AG04450 (cell line): ENCODE measurements around the gene PPP1R14D. TPM values are rescaled to one million over a fixed set of nuclear protein-coding genes. Genes with fewer than 3 reads are reported as not detected.

ENCODE experiments used
- CTCF ChIA-PET: fragments of 300-600, 350-600 bp; formaldehyde crosslinking; extraction: SDS; loops from one replicate; lab custom pipeline; 2022; ENCODE audit warnings: antibody characterized with exemption, inconsistent platforms; lab: Charles Lee
- POLR2A ChIA-PET: fragments of 350-600 bp; formaldehyde crosslinking; extraction: SDS; loops from one replicate; lab custom pipeline; 2021; ENCODE audit warnings: antibody characterized with exemption, inconsistent platforms; lab: Yijun Ruan, JAX
- DNase-seq: peaks from one replicate; pipeline ENCODE4 v3.0.0-alpha.2; 2011; ENCODE audit warnings: low read depth, low spot score
- H3K27ac ChIP-seq: one replicate; pipeline ENCODE4 v1.5.1; 2012; ENCODE audit warnings: low read depth, low read length, control low read depth
- H3K27me3 ChIP-seq: one replicate; pipeline ENCODE4 v1.6.0; 2012; ENCODE audit warnings: low read length; ENCODE audit not compliant: control insufficient read depth, insufficient read depth
- H3K4me3 ChIP-seq: 2 replicates; pipeline ENCODE4 v1.5.1; 2011; ENCODE audit warnings: mild to moderate bottlenecking, low read depth, low read length, control low read depth
- H3K9me3 ChIP-seq: 2 replicates; pipeline ENCODE4 v1.5.1; 2012; ENCODE audit warnings: low read length; ENCODE audit not compliant: control insufficient read depth, insufficient read depth
- polyA plus RNA-seq: library from polyadenylated mRNA; depleted of rRNA; stranded (reverse); fragments of >200 nt; gene quantifications from 2 replicates; pipeline ENCODE4 v1.2.3, GENCODE V29; 2011
- TF ChIP-seq, protein P1 (sequence below): IDR thresholded peaks from 2 replicates; pipeline ENCODE4 v1.5.1; 2011; ENCODE audit warnings: low read depth, low read length, control low read depth, inconsistent platforms

Gene PPP1R14D
- polyA plus RNA-seq, 1 experiment: not detected

DNA sequence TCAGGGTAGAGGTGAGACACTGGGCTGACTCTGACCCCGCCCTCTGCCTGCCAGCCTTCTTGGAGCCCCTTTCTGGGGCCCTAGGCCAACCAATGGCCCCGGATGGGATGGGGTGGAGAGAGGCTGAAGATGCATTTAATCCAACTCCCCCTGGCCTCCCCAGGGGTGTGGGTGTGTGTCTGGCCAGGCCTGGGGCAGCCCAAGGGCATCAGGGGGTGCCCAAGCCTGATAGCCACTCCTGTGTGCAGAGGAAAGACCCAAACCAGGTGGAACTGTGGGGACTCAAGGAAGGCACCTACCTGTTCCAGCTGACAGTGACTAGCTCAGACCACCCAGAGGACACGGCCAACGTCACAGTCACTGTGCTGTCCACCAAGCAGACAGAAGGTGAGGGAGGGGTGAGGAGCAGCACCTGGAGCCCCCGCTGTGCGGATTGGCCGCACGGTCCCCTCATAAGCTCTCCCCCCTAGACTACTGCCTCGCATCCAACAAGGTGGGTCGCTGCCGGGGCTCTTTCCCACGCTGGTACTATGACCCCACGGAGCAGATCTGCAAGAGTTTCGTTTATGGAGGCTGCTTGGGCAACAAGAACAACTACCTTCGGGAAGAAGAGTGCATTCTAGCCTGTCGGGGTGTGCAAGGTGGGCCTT, 24.9 kb upstream of the PPP1R14D start:
- ChIA-PET POLR2A (no interaction called here), CTCF (no interaction called here)

GRCh38 chr15:40852529-40852928, 24.0 kb upstream of the PPP1R14D start:
- H3K27ac ChIP-seq: no peak overlapping the region
- POLR2A ChIA-PET: no interaction called here
- H3K27me3 ChIP-seq: peaks cover 35% of the 10 kb centered on the region
- H3K9me3 ChIP-seq: no peaks in the 10 kb centered on the region
- CTCF ChIA-PET: no interaction called here
- TF ChIP-seq, protein P1, sequence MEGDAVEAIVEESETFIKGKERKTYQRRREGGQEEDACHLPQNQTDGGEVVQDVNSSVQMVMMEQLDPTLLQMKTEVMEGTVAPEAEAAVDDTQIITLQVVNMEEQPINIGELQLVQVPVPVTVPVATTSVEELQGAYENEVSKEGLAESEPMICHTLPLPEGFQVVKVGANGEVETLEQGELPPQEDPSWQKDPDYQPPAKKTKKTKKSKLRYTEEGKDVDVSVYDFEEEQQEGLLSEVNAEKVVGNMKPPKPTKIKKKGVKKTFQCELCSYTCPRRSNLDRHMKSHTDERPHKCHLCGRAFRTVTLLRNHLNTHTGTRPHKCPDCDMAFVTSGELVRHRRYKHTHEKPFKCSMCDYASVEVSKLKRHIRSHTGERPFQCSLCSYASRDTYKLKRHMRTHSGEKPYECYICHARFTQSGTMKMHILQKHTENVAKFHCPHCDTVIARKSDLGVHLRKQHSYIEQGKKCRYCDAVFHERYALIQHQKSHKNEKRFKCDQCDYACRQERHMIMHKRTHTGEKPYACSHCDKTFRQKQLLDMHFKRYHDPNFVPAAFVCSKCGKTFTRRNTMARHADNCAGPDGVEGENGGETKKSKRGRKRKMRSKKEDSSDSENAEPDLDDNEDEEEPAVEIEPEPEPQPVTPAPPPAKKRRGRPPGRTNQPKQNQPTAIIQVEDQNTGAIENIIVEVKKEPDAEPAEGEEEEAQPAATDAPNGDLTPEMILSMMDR: no peak
- H3K4me3 ChIP-seq: no peak overlapping the region
- DNase-seq: no peak

More for the DNA sequence above, 24.9 kb upstream of the PPP1R14D start:
- peaks cover 32% of the 10 kb centered on the region for H3K27me3 ChIP-seq
- no peak overlapping the region for H3K4me3 ChIP-seq
- no peak overlapping the region for H3K27ac ChIP-seq
- TF ChIP-seq, protein P1: no peak
- DNase-seq: no peak
- H3K9me3 ChIP-seq: no peaks in the 10 kb centered on the region

- Histone ChIP-seq H3K27me3 (peaks cover 35% of the 10 kb centered on the region), H3K27ac (no peak overlapping the region), H3K4me3 (no peak overlapping the region), H3K9me3 (no peaks in the 10 kb centered on the region)
- no peak for DNase-seq
- ChIA-PET POLR2A (no interaction called here), CTCF (interaction anchor here (1.0 to 5.4 kb wide), 2 partner anchors 8 to 35 kb away, joined by 3 to 44 read pairs; no protein-coding TSS in a partner anchor)
- TF ChIP-seq, protein P1: no peak
Observed at GRCh38 chr15:40850576-40851112, 22.1 kb upstream of the PPP1R14D start.

DNA sequence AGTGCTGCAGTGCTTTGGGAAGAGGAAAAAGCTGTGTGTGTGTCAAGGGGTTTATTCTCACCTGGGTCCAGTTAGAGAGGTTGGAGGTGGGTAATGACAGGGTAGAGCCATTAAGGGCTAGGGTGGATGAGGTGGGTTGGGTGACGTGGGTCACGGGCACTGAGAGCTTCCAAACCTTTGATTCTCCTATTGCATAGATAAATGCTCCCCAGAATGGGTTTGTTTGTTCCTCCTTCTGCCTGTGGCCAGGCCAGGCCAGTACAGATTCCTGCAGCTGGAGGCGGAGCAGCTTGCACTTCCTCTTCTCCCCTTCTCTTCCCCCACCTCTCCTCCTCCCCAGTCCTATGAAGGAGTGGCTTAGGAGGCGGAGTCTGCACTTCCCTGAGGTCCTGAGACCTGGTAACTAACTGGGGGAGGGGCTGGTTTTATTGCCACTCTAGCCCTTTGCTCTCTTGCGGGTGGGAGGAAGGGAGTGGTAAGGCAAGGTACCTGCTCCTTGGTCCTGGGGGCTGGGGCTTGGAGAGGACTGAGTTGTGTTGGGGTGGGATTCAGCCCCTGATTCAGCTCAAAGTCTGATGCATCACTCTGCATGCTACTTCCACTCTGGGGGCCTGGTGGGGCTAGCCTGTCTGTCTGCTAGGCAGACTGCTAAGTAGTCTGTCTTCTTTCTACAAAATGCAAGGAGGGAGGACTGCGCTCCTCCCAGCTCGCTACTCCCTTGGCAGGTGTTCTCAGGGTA, 18.9 kb upstream of the PPP1R14D start:
- ChIA-PET CTCF (interaction anchor here (1.1 to 5.4 kb wide), 2 partner anchors 12 to 45 kb away, joined by 3 to 44 read pairs; no protein-coding TSS in a partner anchor), POLR2A (interaction anchor here (0.6 kb wide), 1 partner anchor 136 kb away, joined by 3 read pairs; no protein-coding TSS in a partner anchor)
- H3K4me3 ChIP-seq: no peak overlapping the region
- TF ChIP-seq, protein P1: no peak
- H3K9me3 ChIP-seq: no peaks in the 10 kb centered on the region
- DNase-seq: no peak
- H3K27ac ChIP-seq: no peak overlapping the region
- H3K27me3 ChIP-seq: peaks cover 43% of the 10 kb centered on the region
